Natural killer cell treated with Interleukin-12 subunit alpha and Interleukin-12 subunit beta and Interleukin-15 and Interleukin-18, amount 100 ng/mL, for 72 hours (primary cell): Measurements from ENCODE around the gene IL2RG. TPM values are rescaled to one million over a fixed set of nuclear protein-coding genes. Genes with fewer than 3 reads are reported as not detected.

ENCODE experiments used
- ATAC-seq, 2 donors: fragments of 150-1000 bp; cut with Tn5 transposase in 1 of 2; sonication (Bioruptor Pico), chemical (Tn5 transposase) in 1 of 2; 2 replicates each; pipeline ENCODE4 v1.10.0; 2021
- DNase-seq: peaks from one replicate; pipeline ENCODE4 v3.0.0; 2022; ENCODE audit warnings: low spot score
- H3K27ac Mint-ChIP-seq, 2 donors: 1 replicate in 1 of 2; 2 replicates in 1 of 2; pipeline ENCODE4 v1.8.0; 2022; ENCODE audit warnings: mixed read lengths in 2 of 2, mild to moderate bottlenecking in 1 of 2, moderate library complexity in 1 of 2
- H3K27me3 Mint-ChIP-seq, 2 donors: 1 replicate in 1 of 2; 2 replicates in 1 of 2; pipeline ENCODE4 v1.8.0; 2022; ENCODE audit warnings: mixed read lengths in 2 of 2
- H3K36me3 Mint-ChIP-seq: one replicate; pipeline ENCODE4 v1.8.0; 2022; ENCODE audit warnings: mixed read lengths
- H3K4me1 Mint-ChIP-seq, 2 donors: 1 replicate in 1 of 2; 2 replicates in 1 of 2; pipeline ENCODE4 v1.8.0; 2022; ENCODE audit warnings: low read depth in 2 of 2, mixed read lengths in 2 of 2, mild to moderate bottlenecking in 1 of 2
- H3K4me3 Mint-ChIP-seq: one replicate; pipeline ENCODE4 v1.8.0; 2022; ENCODE audit warnings: mixed read lengths
- H3K9me3 Mint-ChIP-seq: 2 replicates; pipeline ENCODE4 v1.8.0; 2022; ENCODE audit warnings: mixed read lengths
- total RNA-seq, 2 donors: library from RNA; stranded (reverse); gene quantifications; one replicate each; pipeline ENCODE4 v1.2.3, GENCODE V29; 2022

Gene IL2RG
- total RNA-seq, 2 donors from 2014 or later = 241 to 512 TPM

- no peaks in the 10 kb centered on the region for H3K36me3 Mint-ChIP-seq
- DNase-seq (no peak), ATAC-seq (no peak)
- no peaks in the 10 kb centered on the region for H3K9me3 Mint-ChIP-seq
- H3K27ac Mint-ChIP-seq = no peak overlapping the region
- H3K27me3 Mint-ChIP-seq = peaks cover 0 to 4% of the 10 kb centered on the region in 2 donors
- H3K4me3 Mint-ChIP-seq = no peak overlapping the region
- no peaks in the 10 kb centered on the region for H3K4me1 Mint-ChIP-seq
Measured at GRCh38 chrX:71082124-71082647, 29.2 kb downstream of the IL2RG start.

DNA sequence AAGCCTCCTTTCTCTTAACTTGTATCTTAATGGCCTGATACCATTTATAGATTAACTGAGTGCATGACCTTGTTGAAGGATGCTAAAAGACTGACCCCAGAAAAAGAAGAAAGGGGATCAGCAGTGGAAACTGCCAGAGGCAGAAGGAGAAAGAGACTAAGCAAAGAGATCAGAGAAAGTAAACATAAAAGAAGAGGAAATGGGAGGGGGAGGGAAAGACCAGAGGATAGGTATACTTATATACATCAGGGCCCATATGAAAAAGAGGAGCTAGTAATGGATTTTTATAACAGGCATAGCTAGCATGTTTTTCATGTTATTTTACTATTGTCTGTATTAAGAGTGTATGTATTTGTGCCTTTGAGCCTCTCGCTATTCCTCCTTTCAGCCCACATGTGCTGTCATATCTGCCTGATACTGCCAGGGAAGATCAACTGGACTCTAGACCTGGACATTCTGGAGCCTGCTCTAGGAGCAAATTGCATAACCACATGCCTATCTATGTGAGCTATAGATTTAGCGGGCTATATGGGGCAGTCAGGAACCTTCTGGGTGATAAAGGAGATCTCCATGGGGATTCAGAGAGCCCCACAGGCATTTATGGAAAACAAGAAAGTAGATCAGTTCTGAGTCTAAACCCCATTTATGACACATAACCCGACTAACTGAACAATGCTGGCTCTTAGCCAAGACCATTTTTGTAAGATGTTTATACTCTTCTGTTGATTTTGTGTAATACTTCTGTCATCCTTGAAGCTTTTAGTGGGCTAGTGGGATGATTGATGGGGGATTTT is 29.9 kb downstream of the IL2RG start:
- no peaks in the 10 kb centered on the region for H3K4me1 Mint-ChIP-seq
- H3K9me3 Mint-ChIP-seq = no peaks in the 10 kb centered on the region
- ATAC-seq (no peak), DNase-seq (no peak)
- H3K27ac Mint-ChIP-seq = no peak overlapping the region
- H3K36me3 Mint-ChIP-seq = no peaks in the 10 kb centered on the region
- peaks cover 0 to 8% of the 10 kb centered on the region in 2 donors for H3K27me3 Mint-ChIP-seq
- H3K4me3 Mint-ChIP-seq = no peak overlapping the region

DNA sequence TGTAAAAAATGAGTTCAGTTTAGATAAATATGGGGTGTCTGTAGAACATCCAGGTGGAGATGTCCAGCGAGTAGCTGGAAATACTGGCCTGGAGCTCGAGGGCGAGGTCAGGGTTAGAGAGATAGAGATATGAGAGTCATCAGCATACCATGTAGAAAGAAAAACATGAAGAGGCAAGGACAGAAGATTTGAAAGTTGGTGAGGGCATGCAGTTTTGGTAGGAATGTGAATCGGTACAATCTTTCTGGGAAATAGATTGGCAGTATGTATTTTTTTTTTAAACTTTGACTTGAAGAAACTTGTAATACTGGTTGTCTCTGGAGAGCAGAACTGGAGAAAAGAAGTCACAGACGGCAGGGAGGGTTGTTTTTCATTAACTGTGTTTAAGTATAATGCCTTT is 40.8 kb downstream of the IL2RG start:
- H3K36me3 Mint-ChIP-seq = no peaks in the 10 kb centered on the region
- no peaks in the 10 kb centered on the region for H3K9me3 Mint-ChIP-seq
- H3K4me1 Mint-ChIP-seq = peaks cover 6 to 10% of the 10 kb centered on the region in 2 donors
- H3K4me3 Mint-ChIP-seq = no peak overlapping the region
- ATAC-seq = no peak
- H3K27ac Mint-ChIP-seq = no peak overlapping the region
- DNase-seq = no peak
- H3K27me3 Mint-ChIP-seq = peaks cover 7 to 14% of the 10 kb centered on the region in 2 donors

- peaks cover 6 to 19% of the 10 kb centered on the region in 2 donors for H3K4me1 Mint-ChIP-seq
- H3K27me3 Mint-ChIP-seq = peaks cover 0 to 7% of the 10 kb centered on the region in 2 donors
- DNase-seq = peak; percentile 90
- peaks cover 5% of the 10 kb centered on the region for H3K36me3 Mint-ChIP-seq
- H3K27ac Mint-ChIP-seq = peak within 1 kb of the TSS; percentile 86 to 87
- no peaks in the 10 kb centered on the region for H3K9me3 Mint-ChIP-seq
- peak; percentile 98 to 99 for ATAC-seq
- peak within 1 kb of the TSS; percentile 99 for H3K4me3 Mint-ChIP-seq
Measured at GRCh38 chrX:71068044-71068918, 43.1 kb downstream of the IL2RG start, which contains the start of gene SNX12. SNX12 (minus strand) TSS chrX:71068334; CDS start chrX:71068306, 28 bp downstream.

- Mint-ChIP-seq H3K4me1 (peaks cover 6 to 19% of the 10 kb centered on the region in 2 donors), H3K4me3 (peak overlapping the region; percentile 99), H3K27me3 (peaks cover 0 to 7% of the 10 kb centered on the region in 2 donors), H3K27ac (peak overlapping the region; percentile 86 to 87), H3K9me3 (no peaks in the 10 kb centered on the region), H3K36me3 (peaks cover 5% of the 10 kb centered on the region)
- DNase-seq (no peak), ATAC-seq (no peak)
Measured at GRCh38 chrX:71067712-71068043, 43.7 kb downstream of the IL2RG start.

DNA sequence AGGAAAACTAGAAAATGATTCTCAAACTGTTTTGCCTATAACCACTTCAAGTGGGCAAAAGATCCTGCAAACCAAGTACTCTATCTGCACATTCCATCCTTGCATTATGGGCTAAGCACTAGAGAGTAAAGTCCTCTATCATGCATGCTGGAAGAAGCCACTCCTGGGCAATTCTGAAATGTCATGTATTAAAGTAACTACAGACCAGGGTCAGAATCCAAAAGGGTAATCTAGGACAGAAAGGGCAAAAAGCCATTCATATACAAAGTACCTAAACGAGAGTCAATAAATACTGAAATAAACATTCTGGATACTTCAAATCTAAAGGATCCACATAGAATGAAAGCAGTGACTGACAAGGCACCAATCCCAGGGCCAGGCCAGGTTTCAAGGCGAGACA is 44.3 kb downstream of the IL2RG start:
- no peaks in the 10 kb centered on the region for H3K9me3 Mint-ChIP-seq

DNA sequence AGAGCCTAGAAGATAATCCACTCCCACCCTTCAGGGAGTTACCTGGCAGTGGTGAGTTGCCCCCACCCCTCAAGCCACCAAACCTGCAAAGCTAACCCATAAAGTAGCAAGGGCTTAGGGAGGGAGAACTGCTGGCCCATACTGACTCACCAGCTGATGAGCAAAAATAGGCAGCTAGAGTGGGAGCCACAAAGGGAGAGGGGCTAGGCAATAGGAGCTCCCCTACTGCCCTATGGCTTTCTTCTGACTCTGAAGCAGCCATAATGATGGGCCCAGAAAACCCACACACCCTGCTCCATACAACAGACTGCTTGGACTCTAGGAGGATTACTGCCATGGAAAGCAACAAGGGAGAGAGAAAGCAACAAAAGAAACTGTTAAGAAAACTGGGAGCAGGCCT is 51.2 kb downstream of the IL2RG start:
- H3K4me1 Mint-ChIP-seq = peaks cover 15 to 33% of the 10 kb centered on the region in 2 donors
- ATAC-seq = peak in 1 of 2 donors; percentile 15

More for the DNA sequence above, 44.3 kb downstream of the IL2RG start:
- ATAC-seq = no peak
- H3K36me3 Mint-ChIP-seq = peaks cover 5% of the 10 kb centered on the region
- peak overlapping the region; percentile 86 to 87 for H3K27ac Mint-ChIP-seq
- peaks cover 6 to 19% of the 10 kb centered on the region in 2 donors for H3K4me1 Mint-ChIP-seq
- no peak for DNase-seq
- H3K4me3 Mint-ChIP-seq = peak overlapping the region; percentile 99
- peaks cover 0 to 7% of the 10 kb centered on the region in 2 donors for H3K27me3 Mint-ChIP-seq

DNA sequence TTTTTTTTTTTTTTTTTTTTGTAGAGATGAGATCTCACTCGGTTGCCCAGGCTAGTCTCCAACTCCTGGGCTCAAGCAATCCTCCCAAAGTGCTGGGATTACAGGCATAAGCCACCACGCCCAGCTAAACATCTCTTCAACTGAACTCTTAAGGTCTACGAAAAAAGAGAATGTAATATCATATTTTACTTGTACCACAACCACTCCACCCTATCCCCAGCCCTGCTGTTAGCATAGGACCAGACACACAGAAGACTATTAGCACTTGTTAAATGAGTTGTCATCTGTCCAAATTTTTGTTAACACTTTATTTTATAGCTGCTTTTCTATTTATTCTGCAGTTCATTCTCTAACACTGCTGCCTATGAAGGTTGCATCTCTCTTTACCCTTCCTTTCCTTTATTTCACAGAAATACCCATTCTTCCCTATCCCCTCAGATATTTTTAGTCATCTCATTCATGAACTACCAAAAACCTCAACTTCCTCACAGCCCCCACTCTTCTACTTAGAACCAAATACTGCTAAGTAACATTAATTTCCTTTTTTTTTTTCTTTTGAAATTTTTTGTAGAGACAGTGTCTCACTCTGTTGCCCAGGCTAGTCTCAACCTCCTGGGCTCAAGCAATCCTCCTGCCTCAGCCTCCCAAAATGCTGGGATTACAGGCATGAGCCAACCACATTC is 53.4 kb downstream of the IL2RG start:
- peaks cover 6% of the 10 kb centered on the region for H3K36me3 Mint-ChIP-seq
- H3K9me3 Mint-ChIP-seq = no peaks in the 10 kb centered on the region
- peak overlapping the region; percentile 21 to 74 for H3K27ac Mint-ChIP-seq
- peaks cover 0 to 5% of the 10 kb centered on the region in 2 donors for H3K27me3 Mint-ChIP-seq
- H3K4me1 Mint-ChIP-seq = peaks cover 15 to 24% of the 10 kb centered on the region in 2 donors
- ATAC-seq (no peak), DNase-seq (no peak)
- peak overlapping the region; percentile 48 for H3K4me3 Mint-ChIP-seq

More for the DNA sequence above, 51.2 kb downstream of the IL2RG start:
- Mint-ChIP-seq H3K4me3 (no peak overlapping the region), H3K36me3 (peaks cover 10% of the 10 kb centered on the region), H3K27ac (no peak overlapping the region), H3K9me3 (no peaks in the 10 kb centered on the region), H3K27me3 (peaks cover 0 to 5% of the 10 kb centered on the region in 2 donors)
- no peak for DNase-seq

Other genes starting within 250 kb of the IL2RG start
- not detected for gene TEX11, start 202.9 kb downstream of the IL2RG start, total RNA-seq
- gene SLC7A3, start 180.5 kb downstream of the IL2RG start, total RNA-seq = not detected
- 10 to 100 TPM; 43.3 to 51.8 TPM for gene SNX12, start 43.2 kb downstream of the IL2RG start, total RNA-seq
- gene FOXO4, start 15.7 kb downstream of the IL2RG start, total RNA-seq = 10 to 100 TPM; 10.0 to 20.6 TPM
- 10 to 100 TPM; 18.0 to 28.1 TPM for gene CXorf65, start 4.8 kb downstream of the IL2RG start, total RNA-seq
- 10 to 100 TPM; 68.5 to 72.9 TPM for gene MED12, start 7.0 kb upstream of the IL2RG start, total RNA-seq
- gene NLGN3, start 33.3 kb upstream of the IL2RG start, total RNA-seq = 1 to 10 TPM in 1 of 2 donors, under 1 TPM in 1; 0.78 to 1.6 TPM
- not detected for gene GJB1, start 111.6 kb upstream of the IL2RG start, total RNA-seq
- gene ZMYM3, start 142.6 kb upstream of the IL2RG start, total RNA-seq = 10 to 100 TPM; 14.7 to 16.8 TPM
- 100 to 1,000 TPM; 403 to 406 TPM for gene NONO, start 172.1 kb upstream of the IL2RG start, total RNA-seq
- gene ITGB1BP2, start 190.2 kb upstream of the IL2RG start, total RNA-seq = 10 to 100 TPM in 1 of 2 donors, 1 to 10 TPM in 1; 2.5 to 10.4 TPM